IMR-90 (cell line): ENCODE measurements around the gene FLT3. TPM values are rescaled to one million over a fixed set of nuclear protein-coding genes. Genes with fewer than 3 reads are reported as not detected.

Source experiments
- ATAC-seq: fragments of 200-7000 bp; cut with Tn5 transposase; 2 replicates; pipeline ENCODE4 v1.9.1; 2020; ENCODE audit warnings: low read depth, mild to moderate bottlenecking, moderate library complexity
- BruUV-seq: library from RNA; stranded (reverse); fragments of 400-500 nt; replicated peaks from 2 replicates; lab custom pipeline; 2021; lab: Mats Ljungman, UMichigan
- CTCF ChIA-PET: fragments of 300-600 bp; formaldehyde crosslinking; extraction: SDS; loops from one replicate; lab custom pipeline; 2021; ENCODE audit warnings: antibody characterized with exemption; lab: Yijun Ruan, JAX
- POLR2A ChIA-PET: fragments of 300-600 bp; sonication (Branson Sonifier 250); formaldehyde crosslinking; loops from one replicate; lab custom pipeline; 2022; ENCODE audit warnings: antibody characterized with exemption; ENCODE audit not compliant: unreplicated experiment; lab: Charles Lee
- DNase-seq: peaks from one replicate; pipeline ENCODE4 v3.0.0; 2013
- H2AFZ ChIP-seq: replicated peaks from 2 replicates; pipeline ENCODE3; 2013; ENCODE audit warnings: low read length, mild to moderate bottlenecking; ENCODE audit not compliant: poor library complexity
- H2AK5ac ChIP-seq: 2 replicates; pipeline ENCODE4 v1.6.1; 2013; ENCODE audit warnings: low read depth, low read length, inconsistent platforms
- H2AK9ac ChIP-seq: replicated peaks from 2 replicates; pipeline ENCODE3; 2013; ENCODE audit warnings: mild to moderate bottlenecking, low read depth, low read length, moderate library complexity; ENCODE audit not compliant: poor library complexity
- H2BK120ac ChIP-seq: 2 replicates; pipeline ENCODE4 v1.6.1; 2013; ENCODE audit warnings: low read depth, low read length, inconsistent platforms
- H2BK15ac ChIP-seq: 3 replicates; pipeline ENCODE4 v1.6.1; 2013; ENCODE audit warnings: low read depth, low read length, inconsistent platforms
- H2BK20ac ChIP-seq: 2 replicates; pipeline ENCODE4 v1.6.1; 2013; ENCODE audit warnings: low read depth, mild to moderate bottlenecking, inconsistent platforms, low read length, moderate library complexity
- H2BK5ac ChIP-seq: 2 replicates; pipeline ENCODE4 v1.6.1; 2013; ENCODE audit warnings: mild to moderate bottlenecking, low read depth, low read length, inconsistent platforms; ENCODE audit not compliant: poor library complexity, severe bottlenecking
- H3K14ac ChIP-seq: replicated peaks from 2 replicates; pipeline ENCODE4 v1.6.1; 2013; ENCODE audit warnings: low read depth, low read length, inconsistent platforms
- H3K18ac ChIP-seq: 2 replicates; pipeline ENCODE4 v1.6.1; 2013; ENCODE audit warnings: low read depth, low read length, control low read depth
- H3K23ac ChIP-seq: 2 replicates; pipeline ENCODE4 v1.6.1; 2013; ENCODE audit warnings: low read depth, low read length, inconsistent platforms
- H3K27ac ChIP-seq: 2 replicates; pipeline ENCODE4 v1.5.1; 2013; ENCODE audit warnings: mild to moderate bottlenecking, control low read depth, low read length; ENCODE audit not compliant: insufficient read depth
- H3K27me3 ChIP-seq: 2 replicates; pipeline ENCODE4 v1.6.1; 2013; ENCODE audit warnings: low read length; ENCODE audit not compliant: control insufficient read depth, insufficient read depth
- H3K36me3 ChIP-seq: 2 replicates; pipeline ENCODE4 v1.6.1; 2013; ENCODE audit warnings: low read length, mixed read lengths; ENCODE audit not compliant: control insufficient read depth, insufficient read depth
- H3K4ac ChIP-seq: 2 replicates; pipeline ENCODE4 v1.6.1; 2013; ENCODE audit warnings: low read depth, low read length, inconsistent platforms
- H3K4me1 ChIP-seq: 2 replicates; pipeline ENCODE4 v1.6.1; 2013; ENCODE audit warnings: low read length, mixed read lengths; ENCODE audit not compliant: control insufficient read depth, insufficient read depth
- H3K4me2 ChIP-seq: 2 replicates; pipeline ENCODE4 v1.6.1; 2013; ENCODE audit warnings: low read depth, mild to moderate bottlenecking, control low read depth, low read length, moderate library complexity
- H3K4me3 ChIP-seq: 2 replicates; pipeline ENCODE4 v1.5.1; 2013; ENCODE audit warnings: low read depth, mild to moderate bottlenecking, control low read depth, low read length, moderate library complexity; ENCODE audit not compliant: insufficient read depth
- H3K56ac ChIP-seq: 2 replicates; pipeline ENCODE4 v1.6.1; 2013; ENCODE audit warnings: low read length, inconsistent platforms; ENCODE audit not compliant: insufficient read depth; ENCODE audit errors: extremely low read depth
- H3K79me1 ChIP-seq, 2 experiments: 2 replicates each; pipeline ENCODE4 v1.6.1; 2013; ENCODE audit warnings: low read length in 2 of 2, inconsistent platforms in 1 of 2, low read depth in 1 of 2
- H3K9ac ChIP-seq: 2 replicates; pipeline ENCODE4 v1.6.1; 2013; ENCODE audit warnings: low read depth, low read length, control low read depth
- H3K9me1 ChIP-seq: 2 replicates; pipeline ENCODE4 v1.6.1; 2013; ENCODE audit warnings: low read length, inconsistent platforms; ENCODE audit not compliant: insufficient read depth
- H3K9me3 ChIP-seq: 2 replicates; pipeline ENCODE4 v1.6.1; 2013; ENCODE audit warnings: low read length; ENCODE audit not compliant: control insufficient read depth, insufficient read depth
- H4K20me1 ChIP-seq: 2 replicates; pipeline ENCODE4 v1.6.1; 2013; ENCODE audit warnings: low read length, inconsistent platforms; ENCODE audit not compliant: insufficient read depth
- H4K5ac ChIP-seq: 2 replicates; pipeline ENCODE4 v1.6.1; 2013; ENCODE audit warnings: mild to moderate bottlenecking, low read depth, low read length, control low read depth
- H4K8ac ChIP-seq, 2 experiments: 2 replicates each; pipeline ENCODE4 v1.6.1; 2013; ENCODE audit warnings: low read depth in 2 of 2, low read length in 2 of 2, control low read depth in 1 of 2, inconsistent platforms in 1 of 2
- H4K91ac ChIP-seq: 2 replicates; pipeline ENCODE4 v1.6.1; 2013; ENCODE audit warnings: low read depth, low read length, inconsistent platforms; ENCODE audit not compliant: insufficient read depth
- BHLHE40 ChIP-seq: fragments of 150-350 bp; IDR thresholded peaks from 2 replicates; pipeline ENCODE4 v1.6.1; 2016; ENCODE audit warnings: mild to moderate bottlenecking, low read depth, low read length
- CEBPB ChIP-seq: IDR thresholded peaks from 2 replicates; pipeline ENCODE4 v1.6.1; 2012; ENCODE audit warnings: low read depth, low read length, improper control_type of control experiment
- CHD1 ChIP-seq: IDR thresholded peaks from 2 replicates; pipeline ENCODE4 v1.6.1; 2012; ENCODE audit warnings: low read depth, low read length, improper control_type of control experiment
- FOS ChIP-seq: fragments of 150-350 bp; IDR thresholded peaks from 2 replicates; pipeline ENCODE4 v1.6.1; 2016; ENCODE audit warnings: low read depth, low read length
- MAFK ChIP-seq: IDR thresholded peaks from 2 replicates; pipeline ENCODE4 v1.6.1; 2012; ENCODE audit warnings: low read depth, low read length, improper control_type of control experiment
- MAZ ChIP-seq: IDR thresholded peaks from 2 replicates; pipeline ENCODE4 v1.6.1; 2012; ENCODE audit warnings: low read depth, mild to moderate bottlenecking, low read length, improper control_type of control experiment, moderate library complexity, borderline replicate concordance
- MXI1 ChIP-seq: IDR thresholded peaks from 2 replicates; pipeline ENCODE4 v1.6.1; 2012; ENCODE audit warnings: low read depth, mild to moderate bottlenecking, low read length, moderate library complexity, borderline replicate concordance
- NFE2L2 ChIP-seq: fragments of 150-350 bp; IDR thresholded peaks from 2 replicates; pipeline ENCODE4 v1.6.1; 2016; ENCODE audit warnings: low read depth, mild to moderate bottlenecking, low read length
- POLR2A ChIP-seq: IDR thresholded peaks from 2 replicates; pipeline ENCODE4 v1.6.1; 2012; ENCODE audit warnings: mild to moderate bottlenecking, low read depth, low read length
- RAD21 ChIP-seq: IDR thresholded peaks from 2 replicates; pipeline ENCODE4 v1.6.1; 2012; ENCODE audit warnings: low read length, improper control_type of control experiment
- RCOR1 ChIP-seq: IDR thresholded peaks from 2 replicates; pipeline ENCODE4 v1.6.1; 2012; ENCODE audit warnings: mild to moderate bottlenecking, low read length, improper control_type of control experiment; ENCODE audit not compliant: insufficient replicate concordance
- RFX5 ChIP-seq: IDR thresholded peaks from 2 replicates; pipeline ENCODE4 v1.8.0; 2012; ENCODE audit warnings: low read depth, mild to moderate bottlenecking, low read length, moderate library complexity
- SMC3 ChIP-seq: fragments of 150-350 bp; IDR thresholded peaks from 2 replicates; pipeline ENCODE4 v1.6.1; 2016; ENCODE audit warnings: low read depth, mild to moderate bottlenecking, antibody characterized with exemption, low read length, moderate library complexity
- WGBS, 2 experiments: methylation state at CpG; one replicate each; pipeline versions ENCODE4 v1.1.5 to v1.1.7; 2013; ENCODE audit warnings: missing lambda C conversion rate in 2 of 2; ENCODE audit not compliant: insufficient read length in 1 of 2; ENCODE audit errors: extremely low coverage in 2 of 2; 5-methylcytosine and 5-hydroxymethylcytosine counted together
- dilution Hi-C: fragments of 300-500 bp; cut with HindIII; formaldehyde crosslinking; loops from one replicate; pipeline ENCODE4 v1.14.3; 2018; ENCODE audit warnings: low sequenced_read_pairs; ENCODE audit not compliant: unreplicated experiment
- in situ Hi-C: fragments of 300-500 bp; cut with MboI; formaldehyde crosslinking; loops from 3 replicates; pipeline ENCODE4 v1.14.3; 2019; ENCODE audit warnings: low sequenced_read_pairs, inconsistent platforms, mixed read lengths
- intact Hi-C: fragments of 100-400 bp; cut with micrococcal nuclease; formaldehyde crosslinking; loops from 2 replicates; pipeline ENCODE4 v1.10.0; 2022
- polyA plus RNA-seq, 3 experiments: library from polyadenylated mRNA; depleted of rRNA; stranded (reverse); fragments of >200 nt; gene quantifications; 2 replicates each; pipeline ENCODE4 v1.2.3, GENCODE V29; 2012; ENCODE audit warnings: low replicate concordance in 1 of 3
- total RNA-seq: library from RNA; depleted of rRNA; stranded (reverse); fragments of >200 nt; gene quantifications from 2 replicates; pipeline ENCODE4 v1.2.3, GENCODE V29; 2012
- TF ChIP-seq, protein P1 (sequence below): fragments of 150-350 bp; IDR thresholded peaks from 2 replicates; pipeline ENCODE4 v1.6.1; 2017; ENCODE audit warnings: mild to moderate bottlenecking, antibody characterized with exemption, low read length, low read depth
- TF ChIP-seq, protein P2 (sequence below): fragments of 150-350 bp; IDR thresholded peaks from 2 replicates; pipeline ENCODE4 v1.6.1; 2016; ENCODE audit warnings: low read depth, mild to moderate bottlenecking, low read length, moderate library complexity, borderline replicate concordance
- TF ChIP-seq, protein P3 (sequence below): conservative IDR thresholded peaks from 2 replicates; pipeline ENCODE4 v1.5.1; 2012; ENCODE audit warnings: mild to moderate bottlenecking, low read depth, low read length, improper control_type of control experiment

FLT3 gene
- total and polyA plus RNA-seq, 2 of the 4 experiments (the other 2 are of a cell fraction), result not detected

GRCh38 chr13:28035146-28035782, 65.1 kb downstream of the FLT3 start:
- TF ChIP-seq SMC3 (no peak), FOS (no peak), NFE2L2 (no peak), RAD21 (no peak), MAFK (no peak), BHLHE40 (no peak), CEBPB (no peak), MXI1 (no peak), CHD1 (no peak), MAZ (no peak), POLR2A (no peak), RCOR1 (no peak), RFX5 (no peak)
- TF ChIP-seq, protein P1, sequence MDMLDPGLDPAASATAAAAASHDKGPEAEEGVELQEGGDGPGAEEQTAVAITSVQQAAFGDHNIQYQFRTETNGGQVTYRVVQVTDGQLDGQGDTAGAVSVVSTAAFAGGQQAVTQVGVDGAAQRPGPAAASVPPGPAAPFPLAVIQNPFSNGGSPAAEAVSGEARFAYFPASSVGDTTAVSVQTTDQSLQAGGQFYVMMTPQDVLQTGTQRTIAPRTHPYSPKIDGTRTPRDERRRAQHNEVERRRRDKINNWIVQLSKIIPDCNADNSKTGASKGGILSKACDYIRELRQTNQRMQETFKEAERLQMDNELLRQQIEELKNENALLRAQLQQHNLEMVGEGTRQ, result no peak
- TF ChIP-seq, protein P2, sequence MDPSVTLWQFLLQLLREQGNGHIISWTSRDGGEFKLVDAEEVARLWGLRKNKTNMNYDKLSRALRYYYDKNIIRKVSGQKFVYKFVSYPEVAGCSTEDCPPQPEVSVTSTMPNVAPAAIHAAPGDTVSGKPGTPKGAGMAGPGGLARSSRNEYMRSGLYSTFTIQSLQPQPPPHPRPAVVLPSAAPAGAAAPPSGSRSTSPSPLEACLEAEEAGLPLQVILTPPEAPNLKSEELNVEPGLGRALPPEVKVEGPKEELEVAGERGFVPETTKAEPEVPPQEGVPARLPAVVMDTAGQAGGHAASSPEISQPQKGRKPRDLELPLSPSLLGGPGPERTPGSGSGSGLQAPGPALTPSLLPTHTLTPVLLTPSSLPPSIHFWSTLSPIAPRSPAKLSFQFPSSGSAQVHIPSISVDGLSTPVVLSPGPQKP, result no peak
- TF ChIP-seq, protein P3, sequence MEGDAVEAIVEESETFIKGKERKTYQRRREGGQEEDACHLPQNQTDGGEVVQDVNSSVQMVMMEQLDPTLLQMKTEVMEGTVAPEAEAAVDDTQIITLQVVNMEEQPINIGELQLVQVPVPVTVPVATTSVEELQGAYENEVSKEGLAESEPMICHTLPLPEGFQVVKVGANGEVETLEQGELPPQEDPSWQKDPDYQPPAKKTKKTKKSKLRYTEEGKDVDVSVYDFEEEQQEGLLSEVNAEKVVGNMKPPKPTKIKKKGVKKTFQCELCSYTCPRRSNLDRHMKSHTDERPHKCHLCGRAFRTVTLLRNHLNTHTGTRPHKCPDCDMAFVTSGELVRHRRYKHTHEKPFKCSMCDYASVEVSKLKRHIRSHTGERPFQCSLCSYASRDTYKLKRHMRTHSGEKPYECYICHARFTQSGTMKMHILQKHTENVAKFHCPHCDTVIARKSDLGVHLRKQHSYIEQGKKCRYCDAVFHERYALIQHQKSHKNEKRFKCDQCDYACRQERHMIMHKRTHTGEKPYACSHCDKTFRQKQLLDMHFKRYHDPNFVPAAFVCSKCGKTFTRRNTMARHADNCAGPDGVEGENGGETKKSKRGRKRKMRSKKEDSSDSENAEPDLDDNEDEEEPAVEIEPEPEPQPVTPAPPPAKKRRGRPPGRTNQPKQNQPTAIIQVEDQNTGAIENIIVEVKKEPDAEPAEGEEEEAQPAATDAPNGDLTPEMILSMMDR, result no peak
- H3K23ac ChIP-seq, result no peak overlapping the region
- dilution Hi-C loops (no loop called here), in situ Hi-C loops (no loop called here), intact Hi-C loops (no loop called here)
- no peak overlapping the region for H3K4me3 ChIP-seq
- no peaks in the 10 kb centered on the region; the same call in 1 of the 2 replicates for H3K27me3 ChIP-seq
- no peaks in the 10 kb centered on the region for H3K36me3 ChIP-seq
- no peak overlapping the region for H3K14ac ChIP-seq
- no peak overlapping the region for H2BK5ac ChIP-seq
- no peak overlapping the region for H4K91ac ChIP-seq
- H3K27ac ChIP-seq, result no peak overlapping the region
- H2BK20ac ChIP-seq, result no peak overlapping the region
- no TSS peak for BruUV-seq
- no peak overlapping the region for H4K8ac ChIP-seq
- no peak overlapping the region for H3K9ac ChIP-seq
- H2AK5ac ChIP-seq, result no peak overlapping the region
- peaks cover 2% of the 10 kb centered on the region; the same call in 1 of the 2 replicates for H3K9me3 ChIP-seq
- no peak overlapping the region for H2AFZ ChIP-seq
- no peaks in the 10 kb centered on the region for H4K20me1 ChIP-seq
- ChIA-PET CTCF (no interaction called here), POLR2A (no interaction called here)
- H3K18ac ChIP-seq, result no peak overlapping the region
- H3K4me1 ChIP-seq, result no peaks in the 10 kb centered on the region
- H3K9me1 ChIP-seq, result peaks cover 7% of the 10 kb centered on the region; the same call in 1 of the 2 replicates
- no peak overlapping the region for H3K4ac ChIP-seq
- H3K4me2 ChIP-seq, result no peak overlapping the region
- H4K5ac ChIP-seq, result no peak overlapping the region
- H2BK120ac ChIP-seq, result no peak overlapping the region
- ATAC-seq (no peak), DNase-seq (peak; percentile 13)
- H2AK9ac ChIP-seq, result no peak overlapping the region
- no peak overlapping the region for H2BK15ac ChIP-seq
- H3K56ac ChIP-seq, result no peak overlapping the region
- H3K79me1 ChIP-seq, result no peaks in the 10 kb centered on the region
- 20% methylated on average over 1 of the region's 6 CpGs; no CpG with 5 or more reads in 1 of the 2 experiments for WGBS, 2 experiments
